ENCODE measurements around the gene CD177.

DNA sequence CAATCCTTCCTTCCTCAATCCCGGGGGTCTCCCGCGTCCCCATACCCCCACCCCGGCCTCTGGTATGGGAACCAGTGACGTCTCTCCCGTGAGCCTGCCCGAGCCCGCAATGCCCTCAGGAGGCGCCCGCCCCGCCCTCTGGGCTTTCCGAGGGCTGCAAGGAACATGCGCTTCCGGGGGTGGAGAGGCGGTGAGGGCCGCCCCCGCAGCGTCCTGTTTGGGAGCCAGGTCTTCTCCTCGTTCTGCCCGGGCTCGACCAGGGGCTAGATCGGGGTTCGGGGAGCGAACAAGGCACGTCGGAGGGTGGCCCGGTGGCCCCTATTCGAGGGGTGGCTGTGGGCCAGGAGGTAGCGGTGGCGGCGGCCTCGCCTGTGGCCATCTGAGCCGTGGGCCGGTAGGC lies 54.6 kb downstream of the CD177 start:
- TF ChIP-seq, protein P1, sequence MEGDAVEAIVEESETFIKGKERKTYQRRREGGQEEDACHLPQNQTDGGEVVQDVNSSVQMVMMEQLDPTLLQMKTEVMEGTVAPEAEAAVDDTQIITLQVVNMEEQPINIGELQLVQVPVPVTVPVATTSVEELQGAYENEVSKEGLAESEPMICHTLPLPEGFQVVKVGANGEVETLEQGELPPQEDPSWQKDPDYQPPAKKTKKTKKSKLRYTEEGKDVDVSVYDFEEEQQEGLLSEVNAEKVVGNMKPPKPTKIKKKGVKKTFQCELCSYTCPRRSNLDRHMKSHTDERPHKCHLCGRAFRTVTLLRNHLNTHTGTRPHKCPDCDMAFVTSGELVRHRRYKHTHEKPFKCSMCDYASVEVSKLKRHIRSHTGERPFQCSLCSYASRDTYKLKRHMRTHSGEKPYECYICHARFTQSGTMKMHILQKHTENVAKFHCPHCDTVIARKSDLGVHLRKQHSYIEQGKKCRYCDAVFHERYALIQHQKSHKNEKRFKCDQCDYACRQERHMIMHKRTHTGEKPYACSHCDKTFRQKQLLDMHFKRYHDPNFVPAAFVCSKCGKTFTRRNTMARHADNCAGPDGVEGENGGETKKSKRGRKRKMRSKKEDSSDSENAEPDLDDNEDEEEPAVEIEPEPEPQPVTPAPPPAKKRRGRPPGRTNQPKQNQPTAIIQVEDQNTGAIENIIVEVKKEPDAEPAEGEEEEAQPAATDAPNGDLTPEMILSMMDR (conservative IDR thresholded peaks at IDR 0.05) = no peak
- no peak for TF ChIP-seq ZFX (IDR thresholded peaks at IDR 0.05)

All from C4-2B (cell line).